PC-9 (cell line): ENCODE data around the gene LMLN.

Experiments
- EZH2 ChIP-seq: fragments of 200-600 bp; sonication (generic); IDR thresholded peaks from 2 replicates; pipeline ENCODE4 v1.8.0; 2017; ENCODE audit warnings: antibody characterized with exemption, low read depth
- TF ChIP-seq, protein P1 (sequence below): fragments of 200-600 bp; sonication (generic); conservative IDR thresholded peaks from 2 replicates; pipeline ENCODE4 v1.6.1; 2017; ENCODE audit warnings: mixed run types, antibody characterized with exemption, mild to moderate bottlenecking, moderate library complexity

GRCh38 chr3:197949778-197950676 is 10.0 kb upstream of the LMLN start, which contains the start of gene RPL35A:
- TF ChIP-seq, protein P1, sequence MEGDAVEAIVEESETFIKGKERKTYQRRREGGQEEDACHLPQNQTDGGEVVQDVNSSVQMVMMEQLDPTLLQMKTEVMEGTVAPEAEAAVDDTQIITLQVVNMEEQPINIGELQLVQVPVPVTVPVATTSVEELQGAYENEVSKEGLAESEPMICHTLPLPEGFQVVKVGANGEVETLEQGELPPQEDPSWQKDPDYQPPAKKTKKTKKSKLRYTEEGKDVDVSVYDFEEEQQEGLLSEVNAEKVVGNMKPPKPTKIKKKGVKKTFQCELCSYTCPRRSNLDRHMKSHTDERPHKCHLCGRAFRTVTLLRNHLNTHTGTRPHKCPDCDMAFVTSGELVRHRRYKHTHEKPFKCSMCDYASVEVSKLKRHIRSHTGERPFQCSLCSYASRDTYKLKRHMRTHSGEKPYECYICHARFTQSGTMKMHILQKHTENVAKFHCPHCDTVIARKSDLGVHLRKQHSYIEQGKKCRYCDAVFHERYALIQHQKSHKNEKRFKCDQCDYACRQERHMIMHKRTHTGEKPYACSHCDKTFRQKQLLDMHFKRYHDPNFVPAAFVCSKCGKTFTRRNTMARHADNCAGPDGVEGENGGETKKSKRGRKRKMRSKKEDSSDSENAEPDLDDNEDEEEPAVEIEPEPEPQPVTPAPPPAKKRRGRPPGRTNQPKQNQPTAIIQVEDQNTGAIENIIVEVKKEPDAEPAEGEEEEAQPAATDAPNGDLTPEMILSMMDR = 0 out of 2 replicates have a peak, but pooled peaks have one; percentile 4
- TF ChIP-seq EZH2 = no peak
